Measurements from ENCODE around the gene TSN.
"Not testable (repeated sequence)": the region's sequence is repeated elsewhere in the genome, so short reads cannot be mapped to it uniquely, and the experiment has no call there.

TSN gene

GRCh38 chr2:121755237-121756111, at the start of gene TSN:
Gene TSN (plus strand): TSS chr2:121755651. CDS start chr2:121755780, 129 bp downstream.
- peak; percentile 94 to 98 for DNase-seq

- DNase-seq = no peak
These were observed 49.5 kb upstream of the TSN start for GRCh38 chr2:121705958-121706357.

- no peak for DNase-seq
These were observed 48.0 kb upstream of the TSN start for GRCh38 chr2:121707344-121707919.

- DNase-seq = no peak
These were observed 47.5 kb upstream of the TSN start for GRCh38 chr2:121707920-121708361.

- DNase-seq = no peak
These were observed 45.5 kb upstream of the TSN start for GRCh38 chr2:121709776-121710469.

- DNase-seq = no peak
These were observed 44.8 kb upstream of the TSN start for GRCh38 chr2:121710470-121711170.

- DNase-seq = not testable (repeated sequence)
These were observed 44.0 kb upstream of the TSN start for GRCh38 chr2:121711481-121711880.

GRCh38 chr2:121716126-121716525, 39.3 kb upstream of the TSN start:
- DNase-seq = no peak

GRCh38 chr2:121717529-121717928, 37.9 kb upstream of the TSN start:
- DNase-seq = no peak

GRCh38 chr2:121721926-121722325, 33.5 kb upstream of the TSN start:
- no peak for DNase-seq

GRCh38 chr2:121722479-121722878, 33.0 kb upstream of the TSN start:
- no peak for DNase-seq

- no peak for DNase-seq
These were observed 32.1 kb upstream of the TSN start for GRCh38 chr2:121723316-121723715.

- DNase-seq = no peak
These were observed 28.1 kb upstream of the TSN start for GRCh38 chr2:121727332-121727731.

- DNase-seq = no peak
These were observed 27.5 kb upstream of the TSN start for GRCh38 chr2:121727950-121728349.

- no peak for DNase-seq
These were observed 24.1 kb upstream of the TSN start for GRCh38 chr2:121731366-121731765.

GRCh38 chr2:121734544-121734943, 20.9 kb upstream of the TSN start:
- not testable (repeated sequence) for DNase-seq

GRCh38 chr2:121735518-121736074, 19.9 kb upstream of the TSN start:
- peak in 1 of 2 experiments; percentile 5 for DNase-seq

- DNase-seq = no peak
These were observed 19.4 kb upstream of the TSN start for GRCh38 chr2:121736140-121736461.

- DNase-seq = peak; percentile 95 to 97
These were observed 18.8 kb upstream of the TSN start, which contains the start of gene NIFK for GRCh38 chr2:121736462-121737336. Gene NIFK (minus strand): TSS chr2:121736875. CDS start chr2:121736850, 25 bp downstream.

GRCh38 chr2:121740973-121741372, 14.5 kb upstream of the TSN start:
- DNase-seq = no peak

GRCh38 chr2:121741450-121741849, 14.0 kb upstream of the TSN start:
- no peak for DNase-seq
